Measurements from ENCODE around the gene LHPP. TPM values are rescaled to one million over a fixed set of nuclear protein-coding genes. Genes with fewer than 3 reads are reported as not detected.

The LHPP gene
- total RNA-seq, 1 donor from 2014 or later = 12.1 TPM

DNA sequence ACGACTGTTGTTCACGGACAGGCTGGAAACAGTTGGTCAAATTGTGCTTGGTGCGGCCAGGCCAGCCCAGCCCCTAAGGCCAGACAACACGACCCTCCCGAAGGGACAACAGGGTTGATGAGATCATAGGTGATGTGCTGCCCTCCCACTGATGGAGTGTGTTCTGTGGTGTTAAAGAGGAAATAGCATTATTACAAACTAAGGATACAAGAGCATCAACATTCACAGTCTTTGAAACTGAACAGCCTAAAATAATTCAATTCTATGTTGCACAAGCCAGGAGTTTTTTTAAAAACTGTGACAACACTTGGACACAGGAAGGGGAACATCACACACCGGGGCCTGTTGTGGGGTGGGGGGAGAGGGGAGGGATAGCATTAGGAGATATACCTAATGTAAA lies 194.9 kb downstream of the LHPP start:
- H3K4me3 ChIP-seq (ENCODE audit: low read depth, low read length) = no peak overlapping the region
- no peak for DNase-seq (ENCODE audit: low read depth)
- TF ChIP-seq, protein P1, sequence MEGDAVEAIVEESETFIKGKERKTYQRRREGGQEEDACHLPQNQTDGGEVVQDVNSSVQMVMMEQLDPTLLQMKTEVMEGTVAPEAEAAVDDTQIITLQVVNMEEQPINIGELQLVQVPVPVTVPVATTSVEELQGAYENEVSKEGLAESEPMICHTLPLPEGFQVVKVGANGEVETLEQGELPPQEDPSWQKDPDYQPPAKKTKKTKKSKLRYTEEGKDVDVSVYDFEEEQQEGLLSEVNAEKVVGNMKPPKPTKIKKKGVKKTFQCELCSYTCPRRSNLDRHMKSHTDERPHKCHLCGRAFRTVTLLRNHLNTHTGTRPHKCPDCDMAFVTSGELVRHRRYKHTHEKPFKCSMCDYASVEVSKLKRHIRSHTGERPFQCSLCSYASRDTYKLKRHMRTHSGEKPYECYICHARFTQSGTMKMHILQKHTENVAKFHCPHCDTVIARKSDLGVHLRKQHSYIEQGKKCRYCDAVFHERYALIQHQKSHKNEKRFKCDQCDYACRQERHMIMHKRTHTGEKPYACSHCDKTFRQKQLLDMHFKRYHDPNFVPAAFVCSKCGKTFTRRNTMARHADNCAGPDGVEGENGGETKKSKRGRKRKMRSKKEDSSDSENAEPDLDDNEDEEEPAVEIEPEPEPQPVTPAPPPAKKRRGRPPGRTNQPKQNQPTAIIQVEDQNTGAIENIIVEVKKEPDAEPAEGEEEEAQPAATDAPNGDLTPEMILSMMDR (conservative IDR thresholded peaks at IDR 0.05; ENCODE audit: low read depth, low read length) = no peak

DNA sequence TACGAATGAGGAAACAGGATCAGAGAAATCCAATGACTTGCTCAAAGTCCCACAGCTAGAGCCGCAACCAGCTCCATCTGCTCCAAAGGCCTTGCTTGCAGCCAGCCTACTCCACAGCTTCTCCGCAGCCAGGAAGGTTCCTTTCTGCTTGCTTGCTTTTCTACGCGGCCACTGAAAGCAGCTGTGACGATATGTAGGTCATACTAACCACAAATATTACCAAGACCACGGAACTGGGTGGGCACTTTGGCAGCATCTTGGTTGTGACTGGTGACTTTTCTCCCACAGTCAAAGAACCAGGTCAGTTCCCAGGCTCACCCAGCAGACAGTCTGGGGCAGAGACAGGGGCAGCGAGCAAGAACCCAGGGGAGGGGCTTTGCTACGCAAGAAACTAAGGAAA lies 196.2 kb downstream of the LHPP start:
- DNase-seq (ENCODE audit: low read depth) = no peak
- TF ChIP-seq, protein P1 (conservative IDR thresholded peaks at IDR 0.05; ENCODE audit: low read depth, low read length) = no peak
- no peak overlapping the region for H3K4me3 ChIP-seq (ENCODE audit: low read depth, low read length)

DNA sequence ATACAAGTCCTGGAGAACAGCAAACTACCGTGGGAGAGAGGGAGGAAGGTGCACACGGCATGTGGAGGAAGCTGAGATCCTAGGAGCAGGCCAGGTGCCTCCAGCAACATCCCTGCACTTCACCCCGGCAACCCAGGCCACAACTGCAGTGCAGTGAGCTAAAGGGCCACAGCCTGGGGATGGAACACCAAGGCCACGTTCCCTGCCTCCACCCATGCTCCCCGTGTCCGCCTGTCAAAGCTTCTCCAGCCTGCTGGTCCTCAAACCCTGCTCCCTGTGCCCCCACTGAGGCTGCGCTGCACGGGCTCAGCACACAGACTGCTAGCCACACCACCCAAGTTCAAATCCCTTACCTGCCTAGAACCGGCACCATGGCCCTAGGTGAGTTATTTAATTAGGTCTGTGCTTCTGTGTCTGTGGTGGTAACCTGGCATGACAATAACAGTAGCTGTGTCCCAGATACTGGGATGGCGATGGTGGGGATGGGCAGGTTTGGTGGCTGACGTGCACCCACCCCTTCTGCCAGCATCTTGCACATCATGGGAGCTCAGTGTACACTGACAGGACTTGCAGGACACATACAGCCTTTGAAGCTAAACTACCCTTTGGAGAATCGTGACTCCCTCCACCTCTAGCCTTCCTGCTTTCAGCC lies 197.1 kb downstream of the LHPP start:
- no peak for DNase-seq (ENCODE audit: low read depth)
- TF ChIP-seq, protein P1 (conservative IDR thresholded peaks at IDR 0.05; ENCODE audit: low read depth, low read length) = no peak
- H3K4me3 ChIP-seq (ENCODE audit: low read depth, low read length) = no peak overlapping the region

DNA sequence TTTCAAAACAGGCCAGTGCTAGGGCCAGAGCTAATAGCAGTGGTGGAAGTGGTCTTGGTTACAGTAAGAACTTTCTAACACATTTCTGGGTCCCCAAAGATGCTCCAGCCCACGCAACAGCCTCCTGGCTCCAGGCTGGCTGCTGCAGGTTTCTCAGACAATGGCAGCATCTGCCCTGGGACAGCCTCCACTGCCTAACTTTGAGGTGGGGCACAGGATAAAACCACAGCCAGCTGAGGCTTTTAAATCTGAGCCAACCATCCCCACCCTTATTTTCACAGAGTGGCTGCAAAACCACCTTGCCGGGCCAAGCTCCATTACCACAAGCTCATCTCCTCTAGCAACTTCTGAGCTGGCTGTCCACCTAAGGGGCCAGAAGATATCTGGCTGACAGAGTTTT lies 197.8 kb downstream of the LHPP start:
- DNase-seq (ENCODE audit: low read depth) = no peak
- H3K4me3 ChIP-seq (ENCODE audit: low read depth, low read length) = no peak overlapping the region
- TF ChIP-seq, protein P1 (conservative IDR thresholded peaks at IDR 0.05; ENCODE audit: low read depth, low read length) = no peak

DNA sequence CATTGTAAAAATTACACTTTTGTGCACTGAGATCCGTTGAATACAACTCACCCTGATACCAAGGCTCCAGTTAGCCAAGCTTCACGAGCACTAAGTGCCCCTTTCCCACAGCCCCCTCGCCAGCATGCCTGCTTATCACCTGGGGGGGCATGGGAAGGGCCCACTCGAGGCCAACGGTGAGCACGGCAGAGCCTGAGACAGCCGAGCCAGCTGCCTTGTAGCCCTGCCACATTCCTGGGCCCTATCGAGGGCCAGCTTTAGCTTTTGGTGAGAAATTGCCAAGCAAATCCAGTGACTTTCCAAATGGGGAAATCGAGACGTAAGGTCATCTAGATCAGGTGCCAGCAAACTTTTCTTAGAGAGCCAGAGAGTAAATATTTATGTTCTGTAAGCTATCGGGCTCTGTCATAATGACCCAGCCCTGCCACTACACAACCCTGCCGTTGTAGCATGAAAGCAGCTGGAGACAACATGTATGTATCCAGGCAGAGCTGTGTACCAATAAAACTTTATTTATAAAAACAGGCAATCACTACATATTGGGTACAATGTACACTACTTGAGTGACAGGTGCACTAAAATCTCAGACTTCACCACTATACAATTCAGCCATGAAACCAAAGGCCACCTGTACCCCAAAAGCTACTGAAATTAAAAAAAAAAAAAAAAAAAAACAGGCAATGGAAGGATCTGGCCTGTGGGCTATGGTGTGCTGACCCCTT lies 198.9 kb downstream of the LHPP start:
- H3K4me3 ChIP-seq (ENCODE audit: low read depth, low read length) = no peak overlapping the region
- no peak for DNase-seq (ENCODE audit: low read depth)
- TF ChIP-seq, protein P1 (conservative IDR thresholded peaks at IDR 0.05; ENCODE audit: low read depth, low read length) = no peak

DNA sequence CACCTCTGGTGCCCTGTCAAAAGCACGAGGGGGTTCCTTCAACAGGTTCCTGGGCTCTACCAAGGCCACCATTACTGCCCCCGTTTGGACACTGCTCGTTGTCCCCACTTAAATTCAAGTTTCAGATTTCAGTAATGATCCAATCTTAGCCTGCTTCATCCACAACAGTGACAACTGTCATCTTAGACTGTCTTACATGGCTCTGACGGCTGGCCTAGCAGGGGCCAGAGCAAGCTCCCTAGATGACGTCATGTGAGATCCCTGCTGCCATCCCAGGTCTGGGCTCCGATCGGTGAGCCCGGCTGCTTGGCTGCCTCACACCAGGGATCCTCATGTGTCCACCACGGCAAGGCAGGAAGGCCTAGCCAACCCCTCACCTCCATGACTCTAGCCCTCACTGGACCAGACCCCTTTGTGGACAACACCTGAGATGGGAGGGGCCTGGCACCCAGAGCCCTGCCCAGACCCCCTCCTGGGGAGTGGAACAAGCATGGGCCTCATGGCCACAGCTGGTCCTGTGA lies 200.1 kb downstream of the LHPP start:
- DNase-seq (ENCODE audit: low read depth) = no peak
- TF ChIP-seq, protein P1 (conservative IDR thresholded peaks at IDR 0.05; ENCODE audit: low read depth, low read length) = no peak
- H3K4me3 ChIP-seq (ENCODE audit: low read depth, low read length) = no peak overlapping the region
